HS-5 (cell line): ENCODE results near the gene SMIM43.
"Not testable (repeated sequence)": the region's sequence is repeated elsewhere in the genome, so short reads cannot be mapped to it uniquely, and the experiment has no call there.

Experiments
- DNase-seq: peaks from one replicate; pipeline ENCODE4 v3.0.0-alpha.2; 2012; ENCODE audit warnings: low read depth

The SMIM43 gene

DNA sequence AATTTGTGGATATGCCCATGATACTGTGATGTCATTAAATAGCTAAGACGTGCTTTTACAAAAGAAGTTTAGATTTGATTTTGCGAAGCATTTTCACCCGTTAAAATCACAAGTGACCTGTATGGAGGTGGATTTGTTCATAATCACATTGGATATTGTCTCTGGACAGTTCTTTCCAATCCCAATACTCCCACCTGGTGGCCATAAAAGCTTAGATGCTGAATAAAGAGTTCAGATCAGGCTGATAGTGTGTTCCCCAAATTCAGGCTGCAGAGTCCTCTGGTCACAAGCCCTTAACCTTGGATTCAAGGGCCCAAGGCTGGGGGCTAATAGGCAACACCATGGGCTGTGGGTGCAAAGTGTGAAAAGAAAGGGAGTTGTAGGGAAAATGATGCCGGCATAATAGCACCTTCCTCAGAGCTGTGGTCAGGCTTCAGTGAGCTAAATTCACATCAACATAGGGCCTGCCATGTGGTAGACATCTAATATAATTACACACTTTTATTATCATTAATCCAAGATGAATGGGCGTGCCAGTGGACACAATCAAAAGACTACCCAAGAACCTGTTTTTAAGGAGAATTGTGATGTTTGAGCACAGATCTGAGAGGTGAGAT, 28.1 kb downstream of the SMIM43 start:
- no peak for DNase-seq

DNA sequence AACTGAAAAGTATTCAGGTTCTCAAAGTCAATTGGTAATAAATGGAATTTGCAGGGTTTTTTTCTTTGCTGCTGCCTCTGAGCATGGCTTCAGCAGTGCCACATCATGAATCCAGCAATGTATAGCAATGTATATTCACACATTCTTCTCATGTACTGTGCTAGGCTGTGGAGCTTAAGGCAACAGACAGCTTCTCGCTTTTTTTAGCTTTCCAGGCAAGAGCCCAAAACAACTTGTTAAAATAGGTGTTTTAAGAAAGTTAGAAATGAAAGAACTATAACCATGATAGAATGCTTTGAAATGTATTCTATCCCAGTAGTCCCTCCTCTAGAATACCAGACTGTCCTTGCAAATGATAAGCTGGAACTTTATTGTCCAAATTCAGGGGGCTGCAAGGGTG, 30.4 kb downstream of the SMIM43 start:
- no peak for DNase-seq

DNA sequence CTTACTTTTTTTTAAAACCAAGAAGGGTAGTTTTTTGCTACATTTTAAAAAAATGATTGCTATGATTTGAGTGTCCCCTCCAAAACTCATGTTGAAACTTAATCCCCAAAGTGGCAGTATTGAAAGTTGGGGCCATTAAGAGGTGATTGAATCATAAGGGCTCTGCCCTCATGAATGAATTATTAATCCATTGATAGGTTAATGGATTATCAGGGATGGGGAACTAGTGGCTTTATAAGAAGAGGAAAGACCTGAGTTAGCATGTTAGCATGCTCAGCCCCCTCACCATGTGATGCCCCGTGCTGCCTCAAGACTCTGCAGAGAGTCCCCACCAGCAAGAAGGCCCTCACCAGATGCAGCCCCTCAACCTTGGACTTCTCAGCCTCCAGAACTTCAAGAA, 31.0 kb downstream of the SMIM43 start:
- no peak for DNase-seq

- not testable (repeated sequence) for DNase-seq
Measured at GRCh38 chr4:121729753-121730152, 35.2 kb downstream of the SMIM43 start.

- DNase-seq: peak; percentile 85
Measured at GRCh38 chr4:121728798-121729226, 36.2 kb downstream of the SMIM43 start.

- DNase-seq: peak; percentile 89
Measured at GRCh38 chr4:121728066-121728465, 36.9 kb downstream of the SMIM43 start.

DNA sequence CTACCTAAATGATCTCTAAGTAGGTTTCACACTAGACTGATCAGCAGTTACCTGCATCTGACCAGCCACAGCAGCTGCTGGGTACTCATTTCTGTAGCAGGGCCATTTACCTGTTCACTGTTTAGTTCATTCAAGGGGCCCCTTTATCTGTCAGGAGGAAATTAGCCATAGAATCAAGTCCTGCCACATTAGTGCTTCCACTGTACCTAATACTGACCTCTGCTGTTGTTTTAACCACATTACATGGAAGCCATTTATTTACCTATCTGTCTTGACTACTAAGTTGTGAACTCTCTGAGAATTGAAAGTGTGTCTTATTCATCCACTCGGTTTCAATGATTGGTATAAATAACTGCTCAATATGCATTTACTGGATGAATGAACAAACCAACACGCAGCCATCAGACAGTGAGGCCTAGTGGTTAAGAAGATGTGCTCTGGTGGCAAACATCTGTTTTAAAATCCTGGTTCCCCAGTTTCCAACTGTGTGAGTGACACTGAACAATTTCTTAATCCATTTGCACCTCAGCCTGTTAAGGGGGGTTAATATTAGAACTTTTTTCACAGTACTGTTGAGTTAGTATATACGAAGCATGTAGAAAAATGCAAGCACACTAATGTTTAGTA, 38.2 kb downstream of the SMIM43 start:
- DNase-seq: no peak

DNA sequence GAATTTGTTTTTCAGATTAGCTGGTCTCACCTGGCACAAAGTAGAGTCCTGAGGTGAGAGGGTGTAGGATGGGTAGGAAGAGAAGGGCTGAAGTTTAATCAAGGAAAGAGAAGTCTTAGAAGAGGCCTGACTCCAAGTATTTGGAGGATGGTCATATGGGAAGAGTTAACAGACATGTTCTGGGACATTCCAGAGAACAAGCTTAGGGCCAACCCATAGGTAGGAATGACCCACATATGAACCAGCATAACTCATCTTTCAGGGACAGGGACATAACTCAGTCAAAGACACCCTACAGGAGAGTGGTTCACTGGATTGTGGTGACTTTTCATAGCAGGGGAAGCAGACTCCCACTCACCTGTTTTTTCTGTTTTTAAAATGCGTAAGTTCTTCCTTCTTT, 40.3 kb downstream of the SMIM43 start:
- DNase-seq: no peak

GRCh38 chr4:121721700-121722099, 43.3 kb downstream of the SMIM43 start:
- no peak for DNase-seq

GRCh38 chr4:121720109-121720508, 44.9 kb downstream of the SMIM43 start:
- DNase-seq: no peak

DNA sequence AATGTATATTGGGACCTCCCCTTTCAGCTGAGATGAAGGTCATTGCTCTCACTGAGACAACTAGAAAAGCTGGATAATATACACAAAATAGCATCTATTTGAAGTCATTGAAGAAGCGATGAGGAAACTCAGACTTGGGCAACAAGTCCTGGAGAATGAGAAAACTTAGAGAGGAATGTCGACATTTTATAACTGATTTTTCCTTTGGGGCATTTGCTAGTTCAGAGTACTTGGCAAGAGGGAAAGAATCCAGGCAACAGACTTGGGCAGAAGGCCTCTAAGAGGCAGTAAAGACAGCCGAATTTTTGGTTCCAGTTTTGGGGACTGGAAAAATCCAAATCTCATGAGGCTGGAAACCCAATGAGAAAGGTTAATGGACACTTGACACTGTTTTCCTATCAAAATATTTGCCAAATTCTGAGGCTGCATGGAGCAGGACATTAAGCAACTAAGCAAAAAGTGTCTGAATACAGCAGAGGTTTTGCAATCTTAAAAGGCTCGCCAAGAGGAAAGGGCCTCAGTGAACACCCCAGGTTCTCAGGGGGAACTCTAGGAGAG, 47.2 kb downstream of the SMIM43 start:
- no peak for DNase-seq

- DNase-seq: no peak
Measured at GRCh38 chr4:121714548-121714947, 50.4 kb downstream of the SMIM43 start.

GRCh38 chr4:121712783-121713182, 52.2 kb downstream of the SMIM43 start:
- DNase-seq: no peak

DNA sequence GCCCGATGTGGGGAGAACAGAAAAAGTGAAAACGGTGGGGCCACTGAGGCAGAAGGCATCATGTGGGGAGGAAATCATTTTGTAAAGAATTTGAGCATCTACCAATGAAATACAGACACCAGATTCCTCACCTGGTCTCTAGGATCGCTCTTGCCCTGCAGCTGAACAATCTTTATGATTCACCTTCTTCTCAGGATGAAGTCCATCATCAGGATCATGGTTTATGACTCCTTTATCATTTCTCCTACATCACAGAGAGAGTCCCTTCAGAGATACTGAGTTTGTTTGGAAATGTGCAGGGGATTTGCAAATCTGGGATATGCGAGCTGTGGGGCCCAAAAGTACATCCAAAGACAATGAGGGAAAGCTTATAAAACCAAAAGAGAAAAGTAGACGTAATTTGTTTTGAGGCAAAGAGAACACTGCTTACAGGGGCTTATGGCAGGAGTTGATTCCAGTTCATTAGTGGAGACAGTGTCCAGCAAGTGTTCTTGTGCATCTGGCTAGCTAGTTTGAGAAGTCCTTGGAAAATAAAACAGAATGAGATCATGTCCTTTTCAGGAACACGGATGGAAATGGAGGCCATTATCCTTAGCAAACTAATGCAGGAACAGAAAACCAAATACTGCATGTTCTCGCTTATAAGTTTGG, 52.8 kb downstream of the SMIM43 start:
- DNase-seq: no peak

DNA sequence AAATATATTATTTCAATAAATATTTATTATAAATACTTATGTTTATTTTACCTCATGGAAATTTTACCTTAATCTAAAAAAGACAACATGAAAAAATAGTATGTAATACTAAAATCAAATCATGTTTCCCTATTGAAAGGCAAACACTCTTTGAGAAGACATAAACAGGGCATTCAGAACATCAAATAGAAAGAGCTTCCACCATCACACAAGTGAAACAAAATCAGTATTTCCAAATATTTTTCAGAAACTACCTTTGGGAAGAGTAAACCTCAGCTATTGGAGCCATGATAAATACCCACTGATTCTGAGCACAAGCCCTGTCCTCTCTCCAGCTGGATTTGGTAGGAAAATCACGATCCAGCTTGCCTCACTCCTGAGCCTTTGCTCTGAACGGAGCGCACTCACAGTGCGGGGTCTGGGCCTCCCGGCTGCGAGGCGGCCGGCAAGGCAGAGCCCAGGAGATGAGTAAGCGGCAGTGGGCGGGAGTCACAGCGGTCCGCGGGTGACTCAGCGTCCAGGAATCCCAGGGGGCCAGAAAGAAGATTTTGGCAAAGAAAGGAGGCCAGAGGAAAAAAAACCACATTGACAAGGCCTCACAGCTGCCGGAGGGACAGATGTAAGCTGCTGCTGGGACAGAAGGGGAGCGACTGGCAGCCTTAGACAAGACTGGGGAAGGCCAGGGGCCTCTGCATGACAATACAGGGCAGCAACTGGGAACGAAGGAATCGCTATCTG, 53.5 kb downstream of the SMIM43 start:
- peak; percentile 89 for DNase-seq

GRCh38 chr4:121709766-121710405, 55.1 kb downstream of the SMIM43 start:
- no peak for DNase-seq
